GM12872 (cell line): ENCODE results near the gene XPO1.

ENCODE experiments used
- TF ChIP-seq, protein P1 (sequence below): IDR thresholded peaks from 3 replicates; pipeline ENCODE4 v1.5.1; 2011; ENCODE audit warnings: low read depth, mild to moderate bottlenecking, low read length, moderate library complexity; ENCODE audit not compliant: insufficient read depth

Gene XPO1

DNA sequence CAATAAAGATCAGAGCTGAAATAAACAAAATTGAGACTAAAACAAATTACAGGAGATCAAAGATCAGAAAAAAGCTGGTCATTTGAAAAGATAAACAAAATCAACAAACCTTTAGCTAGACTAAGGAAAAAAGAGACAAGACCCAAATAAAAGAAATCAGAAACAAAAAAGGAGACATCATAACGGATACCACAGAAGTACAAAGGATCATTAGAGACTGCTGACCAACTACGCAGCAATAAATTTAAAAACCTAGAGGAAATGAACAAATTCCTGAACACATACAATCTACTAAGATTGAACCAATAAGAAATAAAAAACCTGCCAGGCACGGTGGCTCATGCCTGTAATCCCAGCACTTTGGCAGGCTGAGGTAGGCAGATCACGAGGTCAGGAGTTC is 101.0 kb downstream of the XPO1 start:
- TF ChIP-seq, protein P1, sequence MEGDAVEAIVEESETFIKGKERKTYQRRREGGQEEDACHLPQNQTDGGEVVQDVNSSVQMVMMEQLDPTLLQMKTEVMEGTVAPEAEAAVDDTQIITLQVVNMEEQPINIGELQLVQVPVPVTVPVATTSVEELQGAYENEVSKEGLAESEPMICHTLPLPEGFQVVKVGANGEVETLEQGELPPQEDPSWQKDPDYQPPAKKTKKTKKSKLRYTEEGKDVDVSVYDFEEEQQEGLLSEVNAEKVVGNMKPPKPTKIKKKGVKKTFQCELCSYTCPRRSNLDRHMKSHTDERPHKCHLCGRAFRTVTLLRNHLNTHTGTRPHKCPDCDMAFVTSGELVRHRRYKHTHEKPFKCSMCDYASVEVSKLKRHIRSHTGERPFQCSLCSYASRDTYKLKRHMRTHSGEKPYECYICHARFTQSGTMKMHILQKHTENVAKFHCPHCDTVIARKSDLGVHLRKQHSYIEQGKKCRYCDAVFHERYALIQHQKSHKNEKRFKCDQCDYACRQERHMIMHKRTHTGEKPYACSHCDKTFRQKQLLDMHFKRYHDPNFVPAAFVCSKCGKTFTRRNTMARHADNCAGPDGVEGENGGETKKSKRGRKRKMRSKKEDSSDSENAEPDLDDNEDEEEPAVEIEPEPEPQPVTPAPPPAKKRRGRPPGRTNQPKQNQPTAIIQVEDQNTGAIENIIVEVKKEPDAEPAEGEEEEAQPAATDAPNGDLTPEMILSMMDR: no peak

- TF ChIP-seq, protein P1: no peak
Observed at GRCh38 chr2:61436092-61436491, 102.1 kb downstream of the XPO1 start.

DNA sequence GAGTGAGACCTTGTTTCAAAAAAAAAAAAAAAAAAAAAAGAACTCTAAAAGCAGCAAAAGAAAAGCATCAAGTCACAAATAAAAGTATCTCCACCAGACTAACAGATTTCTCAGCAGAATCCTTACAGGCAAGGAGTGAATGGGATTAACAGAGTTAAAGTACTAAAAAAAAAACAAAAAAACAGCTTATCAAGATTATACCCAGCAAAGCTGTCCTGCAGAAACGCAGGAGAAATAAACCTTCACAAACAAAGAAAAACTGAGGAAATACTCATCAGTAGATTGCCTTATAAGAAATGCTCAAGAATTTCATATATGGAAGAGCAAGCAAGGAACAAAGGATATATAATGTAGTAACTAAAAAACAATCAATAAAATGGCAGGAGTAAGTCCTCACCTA is 102.9 kb downstream of the XPO1 start:
- TF ChIP-seq, protein P1: no peak

DNA sequence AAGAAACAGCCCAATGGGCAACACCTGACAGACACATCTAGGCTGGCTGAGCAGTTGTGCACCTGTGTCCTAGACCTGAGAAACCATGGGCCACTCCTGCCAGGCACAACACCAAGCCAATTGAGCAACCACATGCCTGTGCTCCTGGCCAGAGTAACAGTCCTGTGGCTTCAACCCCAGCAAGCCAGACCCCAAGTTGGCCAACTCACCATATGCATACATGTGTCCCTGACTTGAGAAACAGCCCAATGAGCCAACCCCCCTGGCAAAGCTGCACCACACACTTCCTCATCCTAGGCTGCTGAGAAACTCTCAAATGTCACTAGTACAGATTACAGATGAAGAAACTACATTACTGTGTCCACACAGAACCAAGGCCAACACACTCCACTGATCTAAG is 103.8 kb downstream of the XPO1 start:
- TF ChIP-seq, protein P1: no peak

- TF ChIP-seq, protein P1: 0 out of 3 replicates have a peak, but pooled peaks have one; percentile 14
Observed at GRCh38 chr2:61433606-61434005, 104.5 kb downstream of the XPO1 start.

GRCh38 chr2:61432990-61433389 is 105.2 kb downstream of the XPO1 start:
- TF ChIP-seq, protein P1: no peak

- TF ChIP-seq, protein P1: no peak
Observed at GRCh38 chr2:61431345-61431744, 106.8 kb downstream of the XPO1 start.
